ENCODE data around the gene LEMD3. TPM values are rescaled to one million over a fixed set of nuclear protein-coding genes. Genes with fewer than 3 reads are reported as not detected.
A peak's percentile ranks its signal among the peaks of the same experiment; 100 is the strongest.

Gene LEMD3
- total and polyA plus RNA-seq, 2 experiments from 2014 or later, result 15.4 to 56.7 TPM

DNA sequence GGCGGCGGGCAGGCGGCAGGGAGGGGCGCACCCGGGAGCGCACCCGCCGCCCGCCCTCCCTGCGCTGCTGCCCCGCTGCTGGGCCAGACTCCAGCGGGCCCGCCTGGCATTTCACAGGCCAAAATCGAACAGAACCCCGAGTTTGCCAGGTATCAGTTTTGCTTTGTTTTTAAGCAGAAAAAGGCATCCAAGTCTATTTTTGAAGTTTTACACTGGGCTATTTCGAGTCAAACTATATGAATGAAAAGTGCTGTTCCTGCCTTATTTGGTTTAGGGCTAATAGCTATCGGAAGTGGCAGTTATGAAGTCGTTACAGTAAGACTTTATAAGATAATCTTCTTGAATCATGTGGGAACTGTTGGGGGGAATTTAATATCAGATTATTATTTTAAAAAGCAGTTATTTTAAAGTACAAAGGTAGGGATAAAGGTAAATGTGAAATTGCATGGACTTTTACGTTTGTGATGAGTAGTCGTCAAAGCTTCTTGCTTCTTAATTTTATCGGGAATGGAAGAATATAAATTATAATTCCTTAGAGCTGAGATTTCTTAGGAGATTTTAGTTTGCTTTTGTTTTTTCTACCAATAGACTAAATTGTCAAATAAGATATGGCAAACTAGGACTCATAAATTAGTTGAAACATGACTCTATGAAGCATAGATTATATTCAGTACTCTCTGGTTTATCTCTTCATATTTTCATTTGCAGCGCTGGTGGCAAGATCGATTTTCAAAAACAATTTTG, 110.2 kb downstream of the LEMD3 start:
- Mint-ChIP-seq H3K4me1 (peaks cover 16% of the 10 kb centered on the region), H3K27me3 (ENCODE audit: insufficient read depth, low read depth, poor library complexity) (peaks cover 9% of the 10 kb centered on the region), H3K36me3 (ENCODE audit: low read depth) (no peaks in the 10 kb centered on the region), H3K27ac (no peak overlapping the region), H3K9me3 (no peaks in the 10 kb centered on the region), H3K4me3 (peak overlapping the region; percentile 81)
- no peaks in the 10 kb centered on the region for H4K20me1 ChIP-seq (replicated peaks; ENCODE audit: insufficient read depth)
- DNase-seq (ENCODE audit: low spot score) (no peak), ATAC-seq (no peak)
- H2AFZ ChIP-seq, result peak overlapping the region; percentile 99
- H3K4me1 ChIP-seq (ENCODE audit: insufficient read depth), result peaks cover 13% of the 10 kb centered on the region; the same call in 1 of the 2 replicates
- H3K79me2 ChIP-seq (replicated peaks; ENCODE audit: insufficient read depth), result no peaks in the 10 kb centered on the region
- no peak overlapping the region for H3K27ac ChIP-seq (ENCODE audit: low read depth)
- peaks cover 33% of the 10 kb centered on the region for H3K27me3 ChIP-seq (ENCODE audit: insufficient read depth)
- no peaks in the 10 kb centered on the region for H3K36me3 ChIP-seq (ENCODE audit: insufficient read depth)
- H3K9me2 ChIP-seq (ENCODE audit: insufficient read depth), result no peaks in the 10 kb centered on the region
- H3F3A ChIP-seq (replicated peaks; ENCODE audit: low read depth), result no peaks in the 10 kb centered on the region
- H3K4me2 ChIP-seq, result peak overlapping the region; percentile 77
- TF ChIP-seq EZH2phosphoT487 (IDR thresholded peaks at IDR 0.05; ENCODE audit: unreplicated experiment) (no peak), ZNF331 (CRISPR knock-in tag; IDR thresholded peaks at IDR 0.05; ENCODE audit: low read depth) (no peak), NANOG (IDR thresholded peaks at IDR 0.05; ENCODE audit: borderline replicate concordance) (no peak), STAT1 (IDR thresholded peaks at IDR 0.05; ENCODE audit: unreplicated experiment) (no peak), JUNB (IDR thresholded peaks at IDR 0.05; ENCODE audit: unreplicated experiment) (no peak), POLR2AphosphoS5 (IDR thresholded peaks at IDR 0.05; ENCODE audit: low read depth) (no peak), CREB1 (CRISPR knock-in tag; IDR thresholded peaks at IDR 0.05; ENCODE audit: low read depth) (no peak), ZNF114 (CRISPR knock-in tag; IDR thresholded peaks at IDR 0.05) (no peak)
- TF ChIP-seq, protein P1, sequence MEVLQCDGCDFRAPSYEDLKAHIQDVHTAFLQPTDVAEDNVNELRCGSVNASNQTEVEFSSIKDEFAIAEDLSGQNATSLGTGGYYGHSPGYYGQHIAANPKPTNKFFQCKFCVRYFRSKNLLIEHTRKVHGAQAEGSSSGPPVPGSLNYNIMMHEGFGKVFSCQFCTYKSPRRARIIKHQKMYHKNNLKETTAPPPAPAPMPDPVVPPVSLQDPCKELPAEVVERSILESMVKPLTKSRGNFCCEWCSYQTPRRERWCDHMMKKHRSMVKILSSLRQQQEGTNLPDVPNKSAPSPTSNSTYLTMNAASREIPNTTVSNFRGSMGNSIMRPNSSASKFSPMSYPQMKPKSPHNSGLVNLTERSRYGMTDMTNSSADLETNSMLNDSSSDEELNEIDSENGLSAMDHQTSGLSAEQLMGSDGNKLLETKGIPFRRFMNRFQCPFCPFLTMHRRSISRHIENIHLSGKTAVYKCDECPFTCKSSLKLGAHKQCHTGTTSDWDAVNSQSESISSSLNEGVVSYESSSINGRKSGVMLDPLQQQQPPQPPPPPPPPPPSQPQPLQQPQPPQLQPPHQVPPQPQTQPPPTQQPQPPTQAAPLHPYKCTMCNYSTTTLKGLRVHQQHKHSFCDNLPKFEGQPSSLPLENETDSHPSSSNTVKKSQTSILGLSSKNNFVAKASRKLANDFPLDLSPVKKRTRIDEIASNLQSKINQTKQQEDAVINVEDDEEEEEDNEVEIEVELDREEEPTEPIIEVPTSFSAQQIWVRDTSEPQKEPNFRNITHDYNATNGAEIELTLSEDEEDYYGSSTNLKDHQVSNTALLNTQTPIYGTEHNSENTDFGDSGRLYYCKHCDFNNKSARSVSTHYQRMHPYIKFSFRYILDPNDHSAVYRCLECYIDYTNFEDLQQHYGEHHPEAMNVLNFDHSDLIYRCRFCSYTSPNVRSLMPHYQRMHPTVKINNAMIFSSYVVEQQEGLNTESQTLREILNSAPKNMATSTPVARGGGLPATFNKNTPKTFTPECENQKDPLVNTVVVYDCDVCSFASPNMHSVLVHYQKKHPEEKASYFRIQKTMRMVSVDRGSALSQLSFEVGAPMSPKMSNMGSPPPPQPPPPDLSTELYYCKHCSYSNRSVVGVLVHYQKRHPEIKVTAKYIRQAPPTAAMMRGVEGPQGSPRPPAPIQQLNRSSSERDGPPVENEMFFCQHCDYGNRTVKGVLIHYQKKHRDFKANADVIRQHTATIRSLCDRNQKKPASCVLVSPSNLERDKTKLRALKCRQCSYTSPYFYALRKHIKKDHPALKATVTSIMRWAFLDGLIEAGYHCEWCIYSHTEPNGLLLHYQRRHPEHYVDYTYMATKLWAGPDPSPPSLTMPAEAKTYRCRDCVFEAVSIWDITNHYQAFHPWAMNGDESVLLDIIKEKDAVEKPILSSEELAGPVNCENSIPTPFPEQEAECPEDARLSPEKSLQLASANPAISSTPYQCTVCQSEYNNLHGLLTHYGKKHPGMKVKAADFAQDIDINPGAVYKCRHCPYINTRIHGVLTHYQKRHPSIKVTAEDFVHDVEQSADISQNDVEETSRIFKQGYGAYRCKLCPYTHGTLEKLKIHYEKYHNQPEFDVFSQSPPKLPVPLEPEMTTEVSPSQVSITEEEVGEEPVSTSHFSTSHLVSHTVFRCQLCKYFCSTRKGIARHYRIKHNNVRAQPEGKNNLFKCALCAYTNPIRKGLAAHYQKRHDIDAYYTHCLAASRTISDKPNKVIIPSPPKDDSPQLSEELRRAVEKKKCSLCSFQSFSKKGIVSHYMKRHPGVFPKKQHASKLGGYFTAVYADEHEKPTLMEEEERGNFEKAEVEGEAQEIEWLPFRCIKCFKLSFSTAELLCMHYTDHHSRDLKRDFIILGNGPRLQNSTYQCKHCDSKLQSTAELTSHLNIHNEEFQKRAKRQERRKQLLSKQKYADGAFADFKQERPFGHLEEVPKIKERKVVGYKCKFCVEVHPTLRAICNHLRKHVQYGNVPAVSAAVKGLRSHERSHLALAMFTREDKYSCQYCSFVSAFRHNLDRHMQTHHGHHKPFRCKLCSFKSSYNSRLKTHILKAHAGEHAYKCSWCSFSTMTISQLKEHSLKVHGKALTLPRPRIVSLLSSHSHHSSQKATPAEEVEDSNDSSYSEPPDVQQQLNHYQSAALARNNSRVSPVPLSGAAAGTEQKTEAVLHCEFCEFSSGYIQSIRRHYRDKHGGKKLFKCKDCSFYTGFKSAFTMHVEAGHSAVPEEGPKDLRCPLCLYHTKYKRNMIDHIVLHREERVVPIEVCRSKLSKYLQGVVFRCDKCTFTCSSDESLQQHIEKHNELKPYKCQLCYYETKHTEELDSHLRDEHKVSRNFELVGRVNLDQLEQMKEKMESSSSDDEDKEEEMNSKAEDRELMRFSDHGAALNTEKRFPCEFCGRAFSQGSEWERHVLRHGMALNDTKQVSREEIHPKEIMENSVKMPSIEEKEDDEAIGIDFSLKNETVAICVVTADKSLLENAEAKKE (CRISPR knock-in tag; IDR thresholded peaks at IDR 0.05), result no peak
- TF ChIP-seq, protein P2, sequence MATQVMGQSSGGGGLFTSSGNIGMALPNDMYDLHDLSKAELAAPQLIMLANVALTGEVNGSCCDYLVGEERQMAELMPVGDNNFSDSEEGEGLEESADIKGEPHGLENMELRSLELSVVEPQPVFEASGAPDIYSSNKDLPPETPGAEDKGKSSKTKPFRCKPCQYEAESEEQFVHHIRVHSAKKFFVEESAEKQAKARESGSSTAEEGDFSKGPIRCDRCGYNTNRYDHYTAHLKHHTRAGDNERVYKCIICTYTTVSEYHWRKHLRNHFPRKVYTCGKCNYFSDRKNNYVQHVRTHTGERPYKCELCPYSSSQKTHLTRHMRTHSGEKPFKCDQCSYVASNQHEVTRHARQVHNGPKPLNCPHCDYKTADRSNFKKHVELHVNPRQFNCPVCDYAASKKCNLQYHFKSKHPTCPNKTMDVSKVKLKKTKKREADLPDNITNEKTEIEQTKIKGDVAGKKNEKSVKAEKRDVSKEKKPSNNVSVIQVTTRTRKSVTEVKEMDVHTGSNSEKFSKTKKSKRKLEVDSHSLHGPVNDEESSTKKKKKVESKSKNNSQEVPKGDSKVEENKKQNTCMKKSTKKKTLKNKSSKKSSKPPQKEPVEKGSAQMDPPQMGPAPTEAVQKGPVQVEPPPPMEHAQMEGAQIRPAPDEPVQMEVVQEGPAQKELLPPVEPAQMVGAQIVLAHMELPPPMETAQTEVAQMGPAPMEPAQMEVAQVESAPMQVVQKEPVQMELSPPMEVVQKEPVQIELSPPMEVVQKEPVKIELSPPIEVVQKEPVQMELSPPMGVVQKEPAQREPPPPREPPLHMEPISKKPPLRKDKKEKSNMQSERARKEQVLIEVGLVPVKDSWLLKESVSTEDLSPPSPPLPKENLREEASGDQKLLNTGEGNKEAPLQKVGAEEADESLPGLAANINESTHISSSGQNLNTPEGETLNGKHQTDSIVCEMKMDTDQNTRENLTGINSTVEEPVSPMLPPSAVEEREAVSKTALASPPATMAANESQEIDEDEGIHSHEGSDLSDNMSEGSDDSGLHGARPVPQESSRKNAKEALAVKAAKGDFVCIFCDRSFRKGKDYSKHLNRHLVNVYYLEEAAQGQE (IDR thresholded peaks at IDR 0.05; ENCODE audit: unreplicated experiment), result no peak
- TF ChIP-seq, protein P3, sequence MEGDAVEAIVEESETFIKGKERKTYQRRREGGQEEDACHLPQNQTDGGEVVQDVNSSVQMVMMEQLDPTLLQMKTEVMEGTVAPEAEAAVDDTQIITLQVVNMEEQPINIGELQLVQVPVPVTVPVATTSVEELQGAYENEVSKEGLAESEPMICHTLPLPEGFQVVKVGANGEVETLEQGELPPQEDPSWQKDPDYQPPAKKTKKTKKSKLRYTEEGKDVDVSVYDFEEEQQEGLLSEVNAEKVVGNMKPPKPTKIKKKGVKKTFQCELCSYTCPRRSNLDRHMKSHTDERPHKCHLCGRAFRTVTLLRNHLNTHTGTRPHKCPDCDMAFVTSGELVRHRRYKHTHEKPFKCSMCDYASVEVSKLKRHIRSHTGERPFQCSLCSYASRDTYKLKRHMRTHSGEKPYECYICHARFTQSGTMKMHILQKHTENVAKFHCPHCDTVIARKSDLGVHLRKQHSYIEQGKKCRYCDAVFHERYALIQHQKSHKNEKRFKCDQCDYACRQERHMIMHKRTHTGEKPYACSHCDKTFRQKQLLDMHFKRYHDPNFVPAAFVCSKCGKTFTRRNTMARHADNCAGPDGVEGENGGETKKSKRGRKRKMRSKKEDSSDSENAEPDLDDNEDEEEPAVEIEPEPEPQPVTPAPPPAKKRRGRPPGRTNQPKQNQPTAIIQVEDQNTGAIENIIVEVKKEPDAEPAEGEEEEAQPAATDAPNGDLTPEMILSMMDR (conservative IDR thresholded peaks at IDR 0.05; ENCODE audit: low read depth in 2 of 2), result no peak
- TF ChIP-seq, protein P4, sequence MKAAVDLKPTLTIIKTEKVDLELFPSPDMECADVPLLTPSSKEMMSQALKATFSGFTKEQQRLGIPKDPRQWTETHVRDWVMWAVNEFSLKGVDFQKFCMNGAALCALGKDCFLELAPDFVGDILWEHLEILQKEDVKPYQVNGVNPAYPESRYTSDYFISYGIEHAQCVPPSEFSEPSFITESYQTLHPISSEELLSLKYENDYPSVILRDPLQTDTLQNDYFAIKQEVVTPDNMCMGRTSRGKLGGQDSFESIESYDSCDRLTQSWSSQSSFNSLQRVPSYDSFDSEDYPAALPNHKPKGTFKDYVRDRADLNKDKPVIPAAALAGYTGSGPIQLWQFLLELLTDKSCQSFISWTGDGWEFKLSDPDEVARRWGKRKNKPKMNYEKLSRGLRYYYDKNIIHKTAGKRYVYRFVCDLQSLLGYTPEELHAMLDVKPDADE (IDR thresholded peaks at IDR 0.05), result no peak
- H3K4me3 ChIP-seq, result peak overlapping the region; percentile 86
